HepG2 (cell line): ENCODE results near the gene MEAK7. TPM values are rescaled to one million over a fixed set of nuclear protein-coding genes. Genes with fewer than 3 reads are reported as not detected.

Experiments used
- AKAP8 ChIP-seq: sonication (generic); formaldehyde crosslinking; IDR thresholded peaks from 2 replicates; pipeline ENCODE4 v1.5.1; 2020; ENCODE audit warnings: mild to moderate bottlenecking, missing genetic modification reagents
- CC2D1A ChIP-seq: sonication (generic); formaldehyde crosslinking; IDR thresholded peaks from 2 replicates; pipeline ENCODE4 v1.8.1; 2023; ENCODE audit warnings: mild to moderate bottlenecking, missing genetic modification reagents
- ELF4 ChIP-seq: sonication (generic); formaldehyde crosslinking; IDR thresholded peaks from 2 replicates; pipeline ENCODE4 v1.5.0; 2020; ENCODE audit warnings: missing genetic modification reagents, mild to moderate bottlenecking, moderate library complexity, borderline replicate concordance
- GTF2F1 ChIP-seq: fragments of 150-350 bp; IDR thresholded peaks from 2 replicates; pipeline ENCODE4 v1.6.1; 2014; ENCODE audit warnings: low read length
- HINFP ChIP-seq: sonication (generic); formaldehyde crosslinking; IDR thresholded peaks from 2 replicates; pipeline ENCODE4 v1.4.0; 2020; ENCODE audit warnings: low read depth, mild to moderate bottlenecking, missing genetic modification reagents
- HOXA9 ChIP-seq: sonication (generic); formaldehyde crosslinking; IDR thresholded peaks from 2 replicates; pipeline ENCODE4 v1.8.1; 2022; ENCODE audit warnings: missing genetic modification reagents, mild to moderate bottlenecking, moderate library complexity, borderline replicate concordance
- IKZF4 ChIP-seq: sonication (generic); formaldehyde crosslinking; IDR thresholded peaks from 2 replicates; pipeline ENCODE4 v1.5.1; 2020; ENCODE audit warnings: borderline replicate concordance, mild to moderate bottlenecking, low read depth, missing genetic modification reagents; ENCODE audit errors: not compliant biosample characterization
- MXD1 ChIP-seq: sonication (generic); formaldehyde crosslinking; IDR thresholded peaks from 2 replicates; pipeline ENCODE4 v1.4.0; 2020; ENCODE audit warnings: mild to moderate bottlenecking, missing genetic modification reagents
- NRL ChIP-seq: sonication (generic); formaldehyde crosslinking; IDR thresholded peaks from 2 replicates; pipeline ENCODE4 v1.5.0; 2020; ENCODE audit warnings: missing genetic modification reagents, mild to moderate bottlenecking, moderate library complexity, borderline replicate concordance
- RFX1 ChIP-seq: fragments of 450-650 bp; IDR thresholded peaks from 2 replicates; pipeline ENCODE4 v1.6.1; 2017
- SIX1 ChIP-seq: sonication (generic); formaldehyde crosslinking; IDR thresholded peaks from 2 replicates; pipeline ENCODE4 v1.4.0; 2020; ENCODE audit warnings: missing genetic modification reagents, borderline replicate concordance
- SOX6 ChIP-seq, 2 experiments: fragments of 450-650 bp in 1 of 2; sonication (generic) in 1 of 2; formaldehyde crosslinking in 1 of 2; IDR thresholded peaks; 2 replicates each; pipeline versions ENCODE4 v1.4.0 to v1.6.1; 2017 to 2020; ENCODE audit warnings: antibody characterized with exemption in 1 of 2, mild to moderate bottlenecking in 1 of 2, missing genetic modification reagents in 1 of 2
- ZBTB21 ChIP-seq: sonication (generic); formaldehyde crosslinking; IDR thresholded peaks from 2 replicates; pipeline ENCODE4 v1.4.0; 2020; ENCODE audit warnings: missing genetic modification reagents
- ZMYM2 ChIP-seq: sonication (generic); formaldehyde crosslinking; IDR thresholded peaks from 2 replicates; pipeline ENCODE4 v1.8.0; 2022; ENCODE audit warnings: mild to moderate bottlenecking, missing genetic modification reagents
- ZNF121 ChIP-seq: sonication (generic); formaldehyde crosslinking; IDR thresholded peaks from 2 replicates; pipeline ENCODE4 v1.5.0; 2020; ENCODE audit warnings: mild to moderate bottlenecking, missing genetic modification reagents
- ZNF180 ChIP-seq: sonication (generic); formaldehyde crosslinking; IDR thresholded peaks from 2 replicates; pipeline ENCODE4 v1.4.0; 2020; ENCODE audit warnings: low read depth, missing genetic modification reagents, borderline replicate concordance
- ZNF512B ChIP-seq: sonication (generic); formaldehyde crosslinking; IDR thresholded peaks from 2 replicates; pipeline ENCODE4 v1.5.1; 2020; ENCODE audit warnings: missing genetic modification reagents, mild to moderate bottlenecking, borderline replicate concordance
- polyA plus RNA-seq, 8 experiments: library from polyadenylated mRNA; depleted of rRNA in 3 of 8; stranded (reverse) in 7 of 8; unstranded in 1 of 8; fragments of >200 nt; fragmentation: Illumina TruSeq in 4 of 8; extraction: Trizol in 4 of 8; gene quantifications; 2 replicates each; pipeline versions ENCODE4 v1.2.1 to v1.2.3, GENCODE V29; 2011 to 2016; ENCODE audit warnings: low read depth in 4 of 8, missing spikeins in 1 of 8, mixed read lengths in 1 of 8; ENCODE audit not compliant: insufficient read depth in 1 of 8
- total RNA-seq, 5 experiments: library from RNA; depleted of rRNA; stranded (reverse); fragments of >200 nt; fragmentation: Illumina TruSeq; extraction: Trizol; gene quantifications; 2 replicates each; pipeline ENCODE4 v1.2.3, GENCODE V29; 2016; ENCODE audit warnings: low read depth in 1 of 5
- TF ChIP-seq, protein P1 (sequence below): sonication (generic); formaldehyde crosslinking; conservative IDR thresholded peaks from 2 replicates; pipeline ENCODE4 v1.4.0; 2020; ENCODE audit warnings: missing genetic modification reagents

The MEAK7 gene
- total and polyA plus RNA-seq, 2 of the 13 experiments (the other 11 are each of a cell fraction or from before 2014, with no cell fraction given): 11.8 to 14.7 TPM

DNA sequence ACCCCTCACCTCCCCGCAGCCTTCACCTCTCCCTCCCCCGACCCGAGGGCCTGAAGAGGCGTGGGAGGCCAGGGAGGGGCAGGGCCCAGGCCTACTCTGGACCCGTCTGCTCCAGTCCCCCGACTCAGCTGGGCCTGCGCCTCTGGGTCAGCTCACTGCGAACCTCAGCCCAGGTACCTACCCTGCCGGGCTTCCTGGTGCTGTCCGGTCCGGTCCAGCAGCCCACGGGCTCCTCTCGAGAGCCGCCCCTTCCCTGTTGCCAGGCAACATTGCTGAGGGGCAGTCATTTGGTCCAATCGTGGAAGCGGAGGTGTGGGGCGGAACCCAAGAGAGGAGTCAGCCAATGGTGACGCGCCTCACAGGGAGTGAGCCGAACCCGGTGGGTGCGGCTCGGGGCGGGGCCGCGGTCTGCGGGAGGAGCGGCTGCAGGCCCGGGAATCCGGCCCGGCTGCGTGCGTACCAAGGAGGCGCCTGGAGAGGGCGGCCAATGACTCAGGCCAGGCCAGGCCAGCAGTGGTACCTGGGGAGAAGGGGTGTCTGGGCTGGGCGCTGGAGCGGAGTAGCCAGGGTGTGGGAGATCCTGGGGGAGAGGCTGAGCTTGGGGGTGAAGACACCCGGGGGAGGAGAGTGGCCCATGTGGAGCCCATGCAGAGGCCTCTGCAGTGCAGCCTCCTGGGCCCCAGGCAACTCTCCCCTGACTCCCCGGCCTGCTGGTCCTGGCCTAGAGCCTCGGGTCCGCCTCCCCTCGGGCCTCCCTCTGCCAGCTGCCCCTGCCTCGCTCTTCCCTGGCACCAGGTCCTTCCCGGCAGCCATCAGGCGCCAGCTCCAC lies at the start of gene MEAK7 (continued):
- TF ChIP-seq SOX6 (IDR thresholded peaks at IDR 0.05) (no peak), SOX6 (CRISPR knock-in tag; IDR thresholded peaks at IDR 0.05) (peak; percentile 52), MXD1 (CRISPR knock-in tag) (peak; percentile 82; the same call in 1 of the 2 replicates), ZBTB21 (CRISPR knock-in tag) (no peak), GTF2F1 (no peak), HOXA9 (no peak), HINFP (CRISPR knock-in tag) (no peak), ZNF121 (peak; percentile 70), ZNF512B (CRISPR knock-in tag) (no peak), CC2D1A (no peak), ZMYM2 (CRISPR knock-in tag) (peak; percentile 30; the same call in 1 of the 2 replicates), RFX1 (peak; percentile 99), ELF4 (CRISPR knock-in tag) (no peak), AKAP8 (CRISPR knock-in tag) (no peak), SIX1 (CRISPR knock-in tag) (no peak), IKZF4 (CRISPR knock-in tag) (peak; percentile 23), ZNF180 (0 out of 2 replicates have a peak, but pooled peaks have one; percentile 55), NRL (CRISPR knock-in tag) (peak; percentile 11; the same call in 1 of the 2 replicates)
- TF ChIP-seq, protein P1, sequence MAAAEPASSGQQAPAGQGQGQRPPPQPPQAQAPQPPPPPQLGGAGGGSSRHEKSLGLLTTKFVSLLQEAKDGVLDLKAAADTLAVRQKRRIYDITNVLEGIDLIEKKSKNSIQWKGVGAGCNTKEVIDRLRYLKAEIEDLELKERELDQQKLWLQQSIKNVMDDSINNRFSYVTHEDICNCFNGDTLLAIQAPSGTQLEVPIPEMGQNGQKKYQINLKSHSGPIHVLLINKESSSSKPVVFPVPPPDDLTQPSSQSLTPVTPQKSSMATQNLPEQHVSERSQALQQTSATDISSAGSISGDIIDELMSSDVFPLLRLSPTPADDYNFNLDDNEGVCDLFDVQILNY (CRISPR knock-in tag): no peak
